SK-N-SH treated with all-trans-retinoic acid at 6 μM for 48 hours (cell line): ENCODE results near the gene MDC1.

Experiments
- ATAC-seq: fragments of 200-7000 bp; cut with Tn5 transposase; 3 replicates; pipeline ENCODE4 v1.9.1; 2020; ENCODE audit warnings: mild to moderate bottlenecking, moderate library complexity
- ARNTL ChIP-seq: fragments of 450-650 bp; formaldehyde crosslinking; IDR thresholded peaks from 2 replicates; pipeline ENCODE4 v1.5.0; 2020; ENCODE audit warnings: low read depth, mild to moderate bottlenecking, moderate library complexity, borderline replicate concordance
- BACH2 ChIP-seq: fragments of 250-450 bp; sonication (Bioruptor Pico); IDR thresholded peaks from 2 replicates; pipeline ENCODE4 v1.9.0; 2021; ENCODE audit warnings: mild to moderate bottlenecking, borderline replicate concordance
- CREB5 ChIP-seq: fragments of 250-450 bp; sonication (Bioruptor Pico); IDR thresholded peaks from 2 replicates; pipeline ENCODE4 v1.5.1; 2020; ENCODE audit warnings: low read depth, mild to moderate bottlenecking, moderate library complexity
- CSDC2 ChIP-seq: fragments of 250-450 bp; sonication (Bioruptor Pico); IDR thresholded peaks from 2 replicates; pipeline ENCODE4 v1.5.0; 2020; ENCODE audit warnings: mild to moderate bottlenecking, moderate library complexity
- ESRRG ChIP-seq: fragments of 250-450 bp; sonication (Bioruptor Pico); IDR thresholded peaks from 2 replicates; pipeline ENCODE4 v1.6.1; 2021; ENCODE audit warnings: mild to moderate bottlenecking
- GLIS3 ChIP-seq: fragments of 250-450 bp; sonication (Bioruptor Pico); IDR thresholded peaks from 2 replicates; pipeline ENCODE4 v1.5.0; 2020; ENCODE audit warnings: mild to moderate bottlenecking, moderate library complexity
- ISL1 ChIP-seq: fragments of 250-450 bp; sonication (Bioruptor Pico); IDR thresholded peaks from 2 replicates; pipeline ENCODE4 v2.1.2; 2022; ENCODE audit warnings: mild to moderate bottlenecking, moderate library complexity
- OSR1 ChIP-seq: fragments of 250-450 bp; sonication (Bioruptor Pico); IDR thresholded peaks from 2 replicates; pipeline ENCODE4 v1.8.0; 2022; ENCODE audit warnings: moderate library complexity, mild to moderate bottlenecking, inconsistent platforms
- PATZ1 ChIP-seq: fragments of 250-450 bp; sonication (Bioruptor Pico); IDR thresholded peaks from 2 replicates; pipeline ENCODE4 v1.8.0; 2020; ENCODE audit warnings: mild to moderate bottlenecking, moderate library complexity, borderline replicate concordance
- PPARA ChIP-seq: fragments of 250-450 bp; sonication (Bioruptor Pico); IDR thresholded peaks from 2 replicates; pipeline ENCODE4 v1.5.0; 2020; ENCODE audit warnings: mild to moderate bottlenecking, borderline replicate concordance
- RARB ChIP-seq: fragments of 250-450 bp; sonication (Bioruptor Pico); IDR thresholded peaks from 2 replicates; pipeline ENCODE4 v1.8.0; 2021; ENCODE audit warnings: mild to moderate bottlenecking, moderate library complexity
- SNAI2 ChIP-seq: fragments of 250-450 bp; sonication (Bioruptor Pico); IDR thresholded peaks from 2 replicates; pipeline ENCODE4 v1.5.0; 2020; ENCODE audit warnings: mild to moderate bottlenecking, moderate library complexity
- TCF4 ChIP-seq: fragments of 250-450 bp; sonication (Bioruptor Pico); IDR thresholded peaks from 2 replicates; pipeline ENCODE4 v1.8.0; 2021; ENCODE audit warnings: mild to moderate bottlenecking, moderate library complexity, borderline replicate concordance
- TOX ChIP-seq: fragments of 250-450 bp; sonication (Bioruptor Pico); IDR thresholded peaks from 2 replicates; pipeline ENCODE4 v1.8.0; 2021; ENCODE audit warnings: mild to moderate bottlenecking, moderate library complexity, borderline replicate concordance
- TSHZ2 ChIP-seq: fragments of 250-450 bp; sonication (Bioruptor Pico); IDR thresholded peaks from 2 replicates; pipeline ENCODE4 v1.5.0; 2020; ENCODE audit warnings: mild to moderate bottlenecking, moderate library complexity
- ZC3H10 ChIP-seq: fragments of 250-450 bp; sonication (Bioruptor Pico); IDR thresholded peaks from 2 replicates; pipeline ENCODE4 v1.5.1; 2021; ENCODE audit warnings: mild to moderate bottlenecking, moderate library complexity
- ZFP3 ChIP-seq: fragments of 250-450 bp; sonication (Bioruptor Pico); IDR thresholded peaks from 2 replicates; pipeline ENCODE4 v1.5.0; 2020; ENCODE audit warnings: mild to moderate bottlenecking, moderate library complexity
- ZFP30 ChIP-seq: fragments of 450-650 bp; formaldehyde crosslinking; IDR thresholded peaks from 2 replicates; pipeline ENCODE4 v1.5.0; 2022; ENCODE audit warnings: mild to moderate bottlenecking, moderate library complexity
- ZNF565 ChIP-seq: fragments of 450-650 bp; formaldehyde crosslinking; conservative IDR thresholded peaks from 2 replicates; pipeline ENCODE4 v1.5.0; 2020; ENCODE audit warnings: low read depth, mild to moderate bottlenecking, moderate library complexity
- ZNF70 ChIP-seq: fragments of 450-650 bp; formaldehyde crosslinking; IDR thresholded peaks from 2 replicates; pipeline ENCODE4 v1.5.0; 2020; ENCODE audit warnings: mild to moderate bottlenecking, moderate library complexity
- ZNF8 ChIP-seq: fragments of 450-650 bp; formaldehyde crosslinking; IDR thresholded peaks from 2 replicates; pipeline ENCODE4 v1.5.0; 2020; ENCODE audit warnings: mild to moderate bottlenecking, moderate library complexity
- TF ChIP-seq, protein P1 (sequence below): fragments of 250-450 bp; sonication (Bioruptor Pico); IDR thresholded peaks from 2 replicates; pipeline ENCODE4 v1.5.1; 2021; ENCODE audit warnings: mild to moderate bottlenecking, moderate library complexity
- TF ChIP-seq, protein P2 (sequence below): fragments of 250-450 bp; sonication (Bioruptor Pico); IDR thresholded peaks from 2 replicates; pipeline ENCODE4 v1.8.0; 2021; ENCODE audit warnings: low read depth, mild to moderate bottlenecking, moderate library complexity, borderline replicate concordance

MDC1 gene

DNA sequence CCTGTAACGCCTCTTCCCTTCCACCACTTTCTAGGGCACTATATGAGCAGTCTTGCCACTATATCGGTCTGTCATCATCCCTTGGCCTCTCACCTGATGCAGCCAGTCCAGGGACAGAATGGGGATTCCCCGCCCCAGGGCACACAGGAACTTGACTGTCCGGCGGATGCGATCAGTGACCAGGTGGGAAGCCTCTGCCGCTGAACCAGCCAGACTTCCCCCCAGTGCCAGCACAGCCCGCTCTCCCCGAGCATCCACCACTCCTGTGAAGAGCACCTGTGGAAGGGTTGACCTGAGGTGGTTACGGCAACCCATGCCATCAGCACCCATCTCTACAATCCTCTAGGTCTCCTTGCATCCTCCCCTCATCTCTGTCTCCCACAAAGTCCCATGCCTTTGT lies 14.1 kb downstream of the MDC1 start:
- TF ChIP-seq ESRRG (CRISPR knock-in tag) (no peak), TOX (CRISPR knock-in tag) (no peak), ZFP3 (CRISPR knock-in tag) (no peak), BACH2 (CRISPR knock-in tag) (no peak), ARNTL (no peak), ZC3H10 (CRISPR knock-in tag) (no peak), PATZ1 (no peak), GLIS3 (CRISPR knock-in tag) (no peak), RARB (CRISPR knock-in tag) (no peak), OSR1 (no peak), SNAI2 (no peak), ZFP30 (CRISPR knock-in tag) (no peak), ZNF70 (CRISPR knock-in tag) (no peak), ISL1 (CRISPR knock-in tag) (no peak), TCF4 (CRISPR knock-in tag) (no peak), TSHZ2 (CRISPR knock-in tag) (no peak), ZNF565 (no peak), PPARA (CRISPR knock-in tag) (no peak)
- TF ChIP-seq, protein P1, sequence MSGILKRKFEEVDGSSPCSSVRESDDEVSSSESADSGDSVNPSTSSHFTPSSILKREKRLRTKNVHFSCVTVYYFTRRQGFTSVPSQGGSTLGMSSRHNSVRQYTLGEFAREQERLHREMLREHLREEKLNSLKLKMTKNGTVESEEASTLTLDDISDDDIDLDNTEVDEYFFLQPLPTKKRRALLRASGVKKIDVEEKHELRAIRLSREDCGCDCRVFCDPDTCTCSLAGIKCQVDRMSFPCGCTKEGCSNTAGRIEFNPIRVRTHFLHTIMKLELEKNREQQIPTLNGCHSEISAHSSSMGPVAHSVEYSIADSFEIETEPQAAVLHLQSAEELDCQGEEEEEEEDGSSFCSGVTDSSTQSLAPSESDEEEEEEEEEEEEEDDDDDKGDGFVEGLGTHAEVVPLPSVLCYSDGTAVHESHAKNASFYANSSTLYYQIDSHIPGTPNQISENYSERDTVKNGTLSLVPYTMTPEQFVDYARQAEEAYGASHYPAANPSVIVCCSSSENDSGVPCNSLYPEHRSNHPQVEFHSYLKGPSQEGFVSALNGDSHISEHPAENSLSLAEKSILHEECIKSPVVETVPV (CRISPR knock-in tag), result no peak
- TF ChIP-seq, protein P2, sequence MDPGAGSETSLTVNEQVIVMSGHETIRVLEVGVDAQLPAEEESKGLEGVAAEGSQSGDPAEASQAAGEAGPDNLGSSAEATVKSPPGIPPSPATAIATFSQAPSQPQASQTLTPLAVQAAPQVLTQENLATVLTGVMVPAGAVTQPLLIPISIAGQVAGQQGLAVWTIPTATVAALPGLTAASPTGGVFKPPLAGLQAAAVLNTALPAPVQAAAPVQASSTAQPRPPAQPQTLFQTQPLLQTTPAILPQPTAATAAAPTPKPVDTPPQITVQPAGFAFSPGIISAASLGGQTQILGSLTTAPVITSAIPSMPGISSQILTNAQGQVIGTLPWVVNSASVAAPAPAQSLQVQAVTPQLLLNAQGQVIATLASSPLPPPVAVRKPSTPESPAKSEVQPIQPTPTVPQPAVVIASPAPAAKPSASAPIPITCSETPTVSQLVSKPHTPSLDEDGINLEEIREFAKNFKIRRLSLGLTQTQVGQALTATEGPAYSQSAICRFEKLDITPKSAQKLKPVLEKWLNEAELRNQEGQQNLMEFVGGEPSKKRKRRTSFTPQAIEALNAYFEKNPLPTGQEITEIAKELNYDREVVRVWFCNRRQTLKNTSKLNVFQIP, result no peak
- no peak; the same call in 2 of the 3 replicates for ATAC-seq

GRCh38 chr6:30700340-30700739 lies 16.7 kb downstream of the MDC1 start:
- ATAC-seq, result no peak
- TF ChIP-seq, protein P2, result no peak

- no peak for ATAC-seq
- TF ChIP-seq OSR1 (no peak), BACH2 (CRISPR knock-in tag) (no peak), ISL1 (CRISPR knock-in tag) (no peak), CREB5 (CRISPR knock-in tag) (no peak), GLIS3 (CRISPR knock-in tag) (no peak), RARB (CRISPR knock-in tag) (no peak), ARNTL (no peak), PATZ1 (no peak), SNAI2 (no peak), ZNF8 (CRISPR knock-in tag) (no peak), ZNF565 (no peak), CSDC2 (CRISPR knock-in tag) (no peak), TSHZ2 (CRISPR knock-in tag) (no peak), ZFP3 (CRISPR knock-in tag) (no peak), ZNF70 (CRISPR knock-in tag) (no peak), TOX (CRISPR knock-in tag) (no peak)
Observed at GRCh38 chr6:30696432-30696831, 20.6 kb downstream of the MDC1 start.
